ENCODE data around the gene NCAPG. TPM values are rescaled to one million over a fixed set of nuclear protein-coding genes. Genes with fewer than 3 reads are reported as not detected.

The NCAPG gene, protein sequence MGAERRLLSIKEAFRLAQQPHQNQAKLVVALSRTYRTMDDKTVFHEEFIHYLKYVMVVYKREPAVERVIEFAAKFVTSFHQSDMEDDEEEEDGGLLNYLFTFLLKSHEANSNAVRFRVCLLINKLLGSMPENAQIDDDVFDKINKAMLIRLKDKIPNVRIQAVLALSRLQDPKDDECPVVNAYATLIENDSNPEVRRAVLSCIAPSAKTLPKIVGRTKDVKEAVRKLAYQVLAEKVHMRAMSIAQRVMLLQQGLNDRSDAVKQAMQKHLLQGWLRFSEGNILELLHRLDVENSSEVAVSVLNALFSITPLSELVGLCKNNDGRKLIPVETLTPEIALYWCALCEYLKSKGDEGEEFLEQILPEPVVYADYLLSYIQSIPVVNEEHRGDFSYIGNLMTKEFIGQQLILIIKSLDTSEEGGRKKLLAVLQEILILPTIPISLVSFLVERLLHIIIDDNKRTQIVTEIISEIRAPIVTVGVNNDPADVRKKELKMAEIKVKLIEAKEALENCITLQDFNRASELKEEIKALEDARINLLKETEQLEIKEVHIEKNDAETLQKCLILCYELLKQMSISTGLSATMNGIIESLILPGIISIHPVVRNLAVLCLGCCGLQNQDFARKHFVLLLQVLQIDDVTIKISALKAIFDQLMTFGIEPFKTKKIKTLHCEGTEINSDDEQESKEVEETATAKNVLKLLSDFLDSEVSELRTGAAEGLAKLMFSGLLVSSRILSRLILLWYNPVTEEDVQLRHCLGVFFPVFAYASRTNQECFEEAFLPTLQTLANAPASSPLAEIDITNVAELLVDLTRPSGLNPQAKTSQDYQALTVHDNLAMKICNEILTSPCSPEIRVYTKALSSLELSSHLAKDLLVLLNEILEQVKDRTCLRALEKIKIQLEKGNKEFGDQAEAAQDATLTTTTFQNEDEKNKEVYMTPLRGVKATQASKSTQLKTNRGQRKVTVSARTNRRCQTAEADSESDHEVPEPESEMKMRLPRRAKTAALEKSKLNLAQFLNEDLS
- total RNA-seq, result 8.9 and 29.3 TPM in 2 replicates

DNA sequence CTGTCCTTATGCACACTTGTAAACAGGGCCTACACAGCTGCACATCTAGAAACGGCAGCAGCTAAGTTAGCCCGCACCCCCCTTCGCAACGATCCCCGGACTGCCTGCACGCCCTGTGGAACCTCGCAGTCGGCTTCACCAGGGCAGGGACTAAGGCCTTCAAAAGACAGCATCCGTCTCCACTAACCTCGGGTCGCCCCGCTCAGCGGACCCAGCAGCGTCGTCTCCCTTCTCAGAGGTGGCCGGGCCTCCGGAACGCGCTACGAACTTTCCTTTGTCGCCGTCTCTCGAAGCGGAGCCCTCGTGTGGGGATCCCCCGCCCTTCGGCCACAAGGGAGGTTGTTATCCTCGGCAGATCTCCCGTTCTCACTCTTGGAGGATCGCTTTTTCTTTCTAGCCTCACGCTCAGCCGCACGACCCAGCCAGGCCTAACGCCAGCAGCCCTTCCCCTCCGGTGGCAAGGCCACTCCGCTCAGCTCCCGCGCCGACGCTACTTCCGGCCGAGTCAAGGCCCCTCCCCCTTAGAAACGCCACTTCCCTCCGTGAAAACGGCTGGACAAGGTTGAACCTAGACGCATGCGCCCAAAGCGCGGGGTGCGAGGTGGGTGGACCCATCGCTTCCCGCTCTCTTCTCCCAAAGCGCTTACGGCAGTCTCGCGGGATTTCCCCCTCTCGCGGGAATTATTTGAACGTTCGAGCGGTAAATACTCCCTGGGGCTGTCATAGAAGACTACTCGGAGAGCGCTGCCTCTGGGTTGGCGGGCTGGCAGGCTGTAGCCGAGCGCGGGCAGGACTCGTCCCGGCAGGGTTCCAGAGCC is at the start of gene NCAPG, which contains the start of gene DCAF16:
Gene NCAPG, plus strand, starts transcription at position 720 of the 818 bp plus-strand sequence. CDS start 99 bp downstream, outside the sequence.
Gene DCAF16, minus strand, starts transcription at position 498 of the 818 bp plus-strand sequence. CDS start 6,616 bp downstream, outside the sequence.
- peak; percentile 99 for DNase-seq (ENCODE audit: low read depth in 2 of 2)

DNA sequence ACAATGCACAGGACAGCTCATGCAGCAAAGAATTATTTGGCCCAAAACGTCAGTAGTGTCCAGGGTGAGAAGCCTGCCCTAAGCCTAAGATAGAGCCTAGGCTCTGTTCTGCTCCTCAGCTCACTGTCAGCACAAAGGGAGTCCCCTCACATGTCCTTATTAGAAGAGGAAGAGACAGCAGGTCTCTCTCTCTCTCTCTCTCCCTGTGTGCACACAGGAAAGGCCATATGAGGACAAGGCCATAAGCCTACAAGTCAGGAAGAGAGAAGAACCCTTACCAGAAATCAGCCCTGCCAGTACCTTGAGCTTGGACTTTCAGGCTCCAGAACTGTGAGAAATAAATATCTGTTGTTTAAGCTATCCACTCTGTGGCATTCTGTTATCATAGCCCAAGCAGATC is 49.7 kb upstream of the NCAPG start:
- no peak for DNase-seq (ENCODE audit: low read depth in 2 of 2)

DNA sequence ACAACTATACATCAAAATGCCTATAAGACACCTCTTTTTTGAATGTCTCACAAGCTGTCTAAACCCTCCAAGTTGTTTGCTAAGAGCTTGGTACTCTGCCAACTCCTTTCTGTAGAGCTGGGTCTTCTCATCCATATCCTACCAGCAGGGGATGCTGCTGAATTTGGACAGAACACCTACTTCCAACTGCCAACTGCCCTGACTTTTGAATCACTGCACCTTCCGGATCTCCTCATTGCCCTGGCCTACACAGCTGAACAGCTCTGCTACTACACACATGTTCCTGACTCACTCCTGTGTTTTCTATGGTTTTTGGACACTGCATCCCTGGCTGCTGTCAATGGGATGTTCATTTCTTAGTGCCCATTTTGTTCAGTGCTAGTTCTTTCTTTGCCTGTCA is 48.1 kb upstream of the NCAPG start:
- peak in 1 of 2 donors; percentile 21 for DNase-seq (ENCODE audit: low read depth in 2 of 2)

DNA sequence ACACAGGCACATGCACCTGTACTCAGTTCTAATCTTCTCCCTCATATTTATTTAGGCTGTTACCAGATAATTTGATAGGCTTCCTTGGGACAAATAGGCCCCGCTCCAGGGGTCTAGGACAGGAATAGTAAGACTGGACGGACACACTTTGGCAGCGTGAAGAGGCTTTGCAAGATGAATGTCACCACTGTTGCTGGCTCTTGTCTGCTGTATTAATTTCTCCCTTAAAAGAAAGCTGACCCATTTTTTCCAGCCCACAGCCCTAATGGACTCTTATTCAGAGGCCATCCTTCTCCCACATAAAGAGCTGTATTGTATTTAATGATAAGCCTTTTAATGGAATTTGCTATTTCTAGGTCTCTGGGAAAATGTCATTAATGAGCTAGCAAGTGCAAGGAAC is 47.4 kb upstream of the NCAPG start:
- no peak for DNase-seq (ENCODE audit: low read depth in 2 of 2)

DNA sequence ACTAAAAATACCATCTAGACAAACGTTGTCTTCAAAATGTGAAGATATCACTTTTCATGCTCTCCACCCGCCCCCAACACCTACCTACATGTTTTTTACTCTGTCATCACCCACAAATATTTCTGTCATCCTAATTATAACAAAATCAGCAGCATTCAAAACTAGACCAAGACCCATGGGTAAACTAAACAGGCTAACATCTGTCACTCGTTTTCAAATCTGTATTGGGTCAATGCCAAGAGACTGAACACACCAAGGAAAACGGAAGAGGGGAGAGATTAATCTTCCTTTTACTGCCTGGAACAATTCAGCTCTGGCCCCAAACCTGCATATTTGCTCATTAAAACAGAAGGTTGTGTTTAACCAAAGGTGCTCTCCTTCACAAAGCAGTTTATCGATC is 46.8 kb upstream of the NCAPG start:
- DNase-seq (ENCODE audit: low read depth in 2 of 2), result no peak

DNA sequence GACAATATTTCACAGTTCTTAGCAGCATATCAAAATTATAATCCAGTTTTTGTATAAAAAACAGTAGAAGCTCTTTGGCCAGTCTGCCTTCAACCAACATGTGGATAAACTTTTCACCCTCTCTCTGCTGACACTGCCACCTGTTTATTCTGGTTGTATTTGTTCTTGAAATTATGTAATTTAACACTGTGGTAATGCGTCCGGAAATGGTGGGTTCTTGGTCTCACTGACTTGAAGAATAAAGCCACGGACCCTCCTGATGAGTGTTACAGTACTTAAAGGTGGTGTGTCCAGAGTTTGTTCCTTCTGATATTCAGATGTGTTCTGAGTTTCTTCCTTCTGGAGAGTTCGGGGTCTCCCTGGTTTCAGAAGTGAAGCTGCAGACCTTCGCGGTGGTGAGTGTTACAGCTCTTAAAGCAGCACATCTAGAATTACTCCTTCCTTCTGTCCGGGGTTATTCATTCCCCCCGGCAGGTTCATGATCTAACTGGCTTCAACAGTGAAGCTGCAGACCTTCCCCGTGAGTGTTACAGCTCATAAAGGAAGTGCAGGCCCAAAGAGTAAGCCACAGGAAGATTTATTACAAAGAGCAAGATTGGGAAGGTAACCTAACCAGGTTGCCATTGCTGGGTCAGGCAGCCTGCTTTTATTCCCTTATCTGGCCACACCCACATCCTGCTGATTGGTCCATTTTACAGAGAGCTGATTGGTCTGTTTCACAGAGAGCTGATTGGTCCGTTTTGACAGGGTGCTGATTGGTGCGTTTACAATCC is 45.1 kb upstream of the NCAPG start:
- no peak for DNase-seq (ENCODE audit: low read depth in 2 of 2)

DNA sequence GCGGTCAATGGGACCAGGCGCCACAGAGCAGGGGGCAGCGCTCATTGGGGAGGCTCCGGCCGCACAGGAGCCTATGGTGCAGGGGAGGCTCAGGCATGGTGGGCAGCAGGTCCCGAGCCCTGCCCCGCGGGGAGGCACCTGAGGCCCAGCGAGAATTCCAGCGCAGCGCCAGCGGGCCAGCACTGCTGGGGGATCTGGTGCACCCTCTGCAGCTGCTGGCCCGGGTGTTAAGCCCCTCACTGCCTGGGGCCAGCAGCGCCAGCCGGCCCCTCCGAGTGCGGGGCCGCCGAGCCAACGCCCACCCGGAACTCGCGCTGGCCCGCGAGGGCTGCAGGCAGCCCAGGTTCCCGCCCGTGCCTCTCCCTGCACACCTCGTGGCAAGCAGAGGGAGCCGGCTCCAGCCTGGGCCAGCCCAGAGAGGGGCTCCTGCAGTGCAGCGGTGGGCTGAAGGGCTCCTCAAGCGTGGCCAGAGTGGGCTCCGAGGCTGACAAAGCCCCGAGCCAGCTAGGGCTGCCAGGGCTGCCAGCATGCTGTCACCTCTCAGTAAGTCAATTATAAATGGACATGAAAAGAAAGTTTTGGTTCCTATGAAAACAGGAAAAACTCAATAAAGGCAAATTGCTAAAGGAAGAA is 43.8 kb upstream of the NCAPG start:
- no peak for DNase-seq (ENCODE audit: low read depth in 2 of 2)

DNA sequence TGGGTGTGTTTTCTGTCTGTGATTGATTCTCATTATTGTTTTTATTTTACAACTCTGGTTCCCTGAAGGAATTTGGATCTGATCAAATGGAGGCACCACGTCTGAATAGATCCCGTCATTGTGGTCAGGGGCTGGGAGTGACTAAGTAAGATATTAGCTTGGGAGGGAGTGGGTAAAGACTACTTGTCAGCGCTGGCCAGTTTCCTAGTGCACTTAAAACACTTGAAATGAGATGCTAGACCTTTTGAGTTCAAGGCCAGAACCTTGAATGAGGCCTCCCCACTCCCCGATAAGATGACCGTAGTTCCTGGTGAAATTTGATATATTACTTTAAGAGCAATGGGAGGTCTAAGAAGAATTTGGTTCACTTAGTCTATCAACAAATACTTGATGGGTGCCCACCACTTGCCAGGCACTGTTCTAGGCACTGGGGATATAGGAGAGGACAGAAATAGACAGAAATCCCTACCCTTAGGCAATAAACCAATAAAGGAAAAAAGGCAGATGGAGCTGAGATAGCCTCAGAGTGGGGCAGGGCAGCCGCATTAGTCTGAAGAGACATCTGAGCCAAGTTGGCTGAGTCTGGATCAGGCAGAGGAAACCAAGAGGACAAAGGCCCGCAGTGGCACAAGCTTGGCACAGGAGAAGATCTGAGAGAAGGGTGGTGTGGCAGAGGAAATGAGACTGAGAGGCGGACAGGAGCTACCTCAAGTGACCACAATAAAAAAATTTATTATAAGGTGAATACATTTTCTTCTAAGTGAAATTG is 41.2 kb upstream of the NCAPG start:
- DNase-seq (ENCODE audit: low read depth in 2 of 2), result no peak

DNA sequence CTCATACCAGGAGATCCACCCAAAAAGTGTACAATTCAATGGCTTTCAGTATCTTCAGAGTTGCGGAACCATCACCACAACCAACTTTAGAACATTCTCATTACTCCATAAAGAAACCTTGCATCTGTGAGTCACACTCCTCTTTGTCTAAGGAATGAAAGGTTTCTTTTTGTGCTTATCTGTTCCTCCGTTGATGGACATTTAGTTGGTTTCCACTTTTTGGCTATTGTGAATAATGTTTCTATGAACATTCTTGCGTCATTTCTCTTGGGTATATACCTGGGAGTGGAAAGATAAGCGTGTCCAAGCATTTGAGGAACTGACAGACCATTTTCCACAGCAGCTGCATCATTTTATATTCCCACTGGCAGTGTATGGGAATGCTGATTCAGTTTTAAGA is 39.9 kb upstream of the NCAPG start:
- no peak for DNase-seq (ENCODE audit: low read depth in 2 of 2)

DNA sequence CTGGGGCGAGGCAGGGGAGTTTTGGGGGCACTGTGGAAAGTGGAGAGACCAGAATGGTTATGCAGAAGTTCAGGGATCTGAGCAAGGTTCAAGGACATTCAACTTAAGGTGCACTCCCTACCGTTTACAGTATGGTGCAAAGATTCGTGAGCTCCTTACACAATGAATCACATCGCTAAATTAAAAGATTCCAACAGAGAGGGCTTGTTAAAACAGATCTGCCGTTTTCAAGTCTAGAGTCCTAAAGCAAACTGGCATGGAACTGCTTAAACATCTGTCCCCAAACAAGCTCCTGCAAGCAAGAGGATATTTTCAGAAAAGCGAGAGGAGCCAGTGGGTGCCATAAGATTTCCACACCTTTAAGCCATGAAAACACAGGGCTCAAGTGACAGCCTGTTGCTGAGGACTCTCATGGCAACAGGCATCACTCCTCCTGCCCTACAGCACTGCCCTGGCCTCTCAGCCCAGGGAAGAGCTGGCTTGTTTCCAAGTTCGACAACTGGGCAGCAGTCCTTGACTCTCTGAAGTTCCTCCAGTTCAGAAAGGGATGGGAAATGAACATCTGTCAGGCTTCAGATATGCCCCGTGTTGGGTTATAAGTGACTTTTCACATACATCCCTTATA is 39.4 kb upstream of the NCAPG start:
- no peak for DNase-seq (ENCODE audit: low read depth in 2 of 2)

DNA sequence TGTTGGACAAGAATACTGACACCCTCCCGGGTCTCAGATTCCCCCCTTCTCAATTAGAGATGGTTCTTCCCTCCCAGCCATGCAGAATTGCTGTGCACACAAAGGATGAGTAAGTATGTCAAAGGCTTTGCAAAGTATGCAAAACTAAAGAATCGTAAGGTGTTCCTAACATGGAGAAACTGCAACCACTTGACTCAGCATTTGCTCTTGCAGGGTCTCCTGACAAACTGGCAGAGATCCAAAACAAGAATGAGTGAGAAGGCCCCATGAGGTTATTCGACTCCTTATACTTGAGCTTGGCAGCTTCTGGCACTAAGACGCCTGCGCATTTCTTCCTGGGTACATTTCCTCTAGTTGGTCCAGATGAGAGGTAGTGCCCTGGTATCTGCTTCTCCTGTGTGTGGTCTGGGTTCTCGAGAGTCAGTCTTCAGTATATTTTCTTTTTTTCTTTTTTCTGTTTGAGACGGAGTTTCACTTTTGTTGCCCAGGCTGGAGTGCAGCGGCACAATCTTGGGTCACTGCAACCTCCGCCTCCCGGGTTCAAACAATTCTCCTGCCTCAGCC is 37.6 kb upstream of the NCAPG start:
- no peak for DNase-seq (ENCODE audit: low read depth in 2 of 2)

DNA sequence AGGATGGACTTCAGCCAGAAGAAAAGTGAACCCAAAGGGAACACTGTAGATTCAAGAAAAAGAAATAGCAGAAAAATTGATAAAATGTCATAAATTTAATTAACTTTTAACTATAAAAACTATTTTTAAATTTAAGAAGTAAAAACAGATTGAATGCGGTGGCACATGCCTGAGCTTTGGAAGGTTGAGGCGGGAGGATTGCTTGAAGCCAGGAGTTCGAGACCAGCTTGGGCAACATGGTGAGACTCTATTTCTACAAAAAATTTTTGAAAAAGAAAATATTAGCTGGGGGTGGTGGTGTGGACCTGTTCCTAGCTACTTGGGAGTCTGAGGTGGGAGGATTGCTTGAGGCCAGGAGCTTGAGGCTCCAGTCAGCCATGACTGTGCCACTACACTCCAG is 32.3 kb upstream of the NCAPG start:
- DNase-seq (ENCODE audit: low read depth in 2 of 2), result no peak

DNA sequence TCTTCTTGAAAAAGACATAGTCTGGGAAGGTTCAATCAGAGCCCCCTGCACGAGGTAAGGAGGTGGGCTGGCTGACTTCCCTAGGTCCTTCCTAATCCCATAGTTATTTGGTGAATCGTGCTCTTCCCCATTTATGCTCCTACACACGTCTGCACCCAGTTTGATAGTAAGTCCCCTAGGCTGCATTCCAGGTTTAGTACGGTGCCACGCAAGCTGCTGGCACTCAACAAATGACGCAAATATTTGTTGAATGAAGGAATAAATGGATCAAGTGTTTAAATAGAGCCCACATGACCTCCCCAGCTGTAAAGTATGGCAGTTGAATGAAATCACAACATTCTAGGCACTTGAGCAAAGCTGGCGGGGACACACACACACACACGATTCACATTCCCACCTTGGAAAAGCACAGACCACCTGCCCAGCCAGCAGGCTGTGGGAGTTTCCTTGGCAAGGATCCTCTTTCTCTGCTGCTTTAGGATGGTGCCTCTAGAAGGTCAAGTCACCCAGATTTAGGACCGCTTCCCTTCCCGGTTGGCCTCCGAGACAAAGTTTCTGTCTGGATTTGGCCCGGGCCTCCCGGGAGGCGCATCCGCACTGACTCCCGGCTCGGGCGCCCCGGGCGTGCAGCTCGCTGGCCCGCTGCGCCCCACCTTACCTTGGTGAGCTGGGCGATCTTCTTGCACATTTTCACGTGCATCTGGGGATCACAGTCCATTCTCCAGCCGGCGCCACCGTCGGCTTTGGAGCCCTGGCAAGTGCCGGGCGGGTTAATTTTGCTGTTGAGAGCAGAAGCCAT is 30.1 kb upstream of the NCAPG start:
- no peak for DNase-seq (ENCODE audit: low read depth in 2 of 2)

DNA sequence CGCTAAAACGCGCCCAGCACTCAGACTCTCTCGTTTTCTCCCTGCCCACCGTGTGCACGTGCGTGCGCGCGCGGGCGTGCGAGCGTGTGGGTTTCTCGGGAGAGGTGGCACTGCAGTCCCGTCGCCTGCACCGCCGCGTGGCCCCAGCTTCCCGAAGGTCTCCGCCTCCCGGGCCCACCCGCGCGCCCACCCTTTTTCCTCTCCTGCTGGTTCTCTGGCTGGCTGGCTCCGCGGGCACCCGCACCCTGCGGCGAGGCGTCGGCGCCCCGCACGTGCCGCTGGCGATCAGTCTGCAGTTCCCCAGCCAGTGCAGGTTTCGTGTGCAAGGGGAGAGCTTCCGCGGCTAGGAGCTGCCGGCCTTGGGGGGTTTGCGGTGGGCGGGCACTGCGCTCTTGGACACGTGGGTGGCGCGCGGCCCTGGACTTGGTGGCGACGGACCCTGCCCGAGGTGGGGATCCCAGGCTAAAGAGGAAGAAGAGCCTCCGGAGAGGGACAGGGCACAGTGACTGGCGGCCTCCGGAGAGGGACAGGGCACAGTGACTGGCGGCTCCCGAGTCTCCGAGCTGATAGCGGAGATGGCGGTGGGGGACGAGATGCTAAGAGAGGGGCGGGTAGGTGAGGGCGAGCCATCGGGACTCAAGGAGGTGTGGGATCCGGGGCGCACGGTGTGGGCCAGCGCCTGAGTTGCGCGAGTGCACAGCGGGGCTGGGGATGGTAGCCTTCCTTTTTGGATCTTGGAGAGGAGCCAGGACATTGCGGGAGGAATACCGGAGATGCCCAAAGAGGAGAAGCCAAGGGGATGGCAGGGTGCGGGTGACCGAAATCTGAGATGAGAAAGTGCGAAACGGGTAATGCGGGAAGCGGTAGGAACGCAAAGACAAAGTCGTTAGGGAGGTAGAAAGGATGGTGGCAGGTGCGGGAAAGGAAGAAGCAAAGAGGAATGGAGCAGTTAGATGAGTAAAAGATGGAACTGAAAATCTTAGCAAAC is 29.2 kb upstream of the NCAPG start, which contains the start of gene FAM184B:
Gene FAM184B, minus strand, starts transcription at position 322 of the 988 bp plus-strand sequence. CDS start 322 bp downstream, outside the sequence.
- peak in 1 of 2 donors; percentile 3 for DNase-seq (ENCODE audit: low read depth in 2 of 2)

DNA sequence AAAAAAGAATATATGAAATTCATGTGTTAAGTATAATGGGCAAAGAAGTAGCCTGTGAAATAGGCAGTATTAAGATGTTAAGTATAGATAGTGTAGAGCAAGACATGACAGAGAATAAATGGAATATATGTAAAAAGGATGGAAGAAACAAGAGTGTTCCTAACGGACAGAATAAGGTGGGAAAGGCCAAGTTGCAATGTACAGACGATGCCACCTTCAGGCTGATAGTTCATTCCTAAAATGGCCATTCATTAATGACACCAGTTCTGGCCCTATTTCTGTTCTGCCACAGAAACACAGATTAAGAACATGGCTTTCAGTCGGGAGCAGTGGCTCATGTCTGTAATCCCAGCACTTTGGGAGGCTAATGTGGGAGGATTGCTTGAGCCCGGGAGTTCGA is 24.9 kb upstream of the NCAPG start:
- DNase-seq (ENCODE audit: low read depth in 2 of 2), result no peak

DNA sequence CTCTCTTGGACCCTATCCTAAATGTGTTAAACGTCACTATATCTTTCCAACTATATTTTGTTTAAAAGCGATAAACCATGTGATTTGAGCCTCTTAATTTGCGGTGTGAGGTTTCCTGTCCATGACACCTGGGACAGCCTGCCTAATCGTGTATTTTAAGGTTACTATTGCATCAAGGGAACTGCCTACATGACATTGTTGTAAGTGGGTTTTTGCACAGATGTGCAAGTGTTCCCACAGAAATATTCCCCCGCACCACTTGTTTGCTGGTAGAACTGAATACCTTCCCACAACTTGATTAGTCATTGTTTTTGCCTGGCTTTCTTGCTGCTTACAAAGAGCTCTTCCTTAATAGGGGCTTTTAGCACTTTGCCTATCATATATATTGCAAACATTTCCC is 24.2 kb upstream of the NCAPG start:
- DNase-seq (ENCODE audit: low read depth in 2 of 2), result no peak

Data from dermis microvascular lymphatic vessel endothelial cell (primary cell).